ENCODE measurements around the gene SERPINE3.

DNA sequence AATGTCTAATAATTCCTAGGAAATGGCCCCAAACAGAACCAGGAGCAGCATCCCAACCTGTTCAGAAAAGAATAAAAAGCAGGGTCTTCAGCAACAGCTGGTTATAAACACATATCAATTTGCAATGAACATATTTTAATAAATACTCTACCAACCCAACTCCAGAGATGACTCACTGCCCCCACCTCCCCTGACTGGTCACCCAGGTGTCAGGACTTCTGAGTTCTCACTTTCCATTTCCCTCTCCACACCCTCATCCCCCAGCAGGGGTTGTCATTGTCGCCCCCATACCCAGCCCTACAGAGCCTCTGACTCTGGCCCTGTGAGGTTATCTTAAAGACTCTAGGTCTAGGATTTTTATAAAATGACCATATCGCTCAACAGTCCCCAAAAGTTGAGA, 6.9 kb downstream of the SERPINE3 start:
- TF ChIP-seq TAF1 (IDR thresholded peaks at IDR 0.05; ENCODE audit: low read depth, low read length) (no peak), POLR2A (IDR thresholded peaks at IDR 0.05; ENCODE audit: low read depth, low read length) (no peak), POLR2AphosphoS5 (IDR thresholded peaks at IDR 0.05; ENCODE audit: low read depth, low read length) (no peak)

Data from GM12891 (cell line).